SK-N-SH (cell line): Measurements from ENCODE around the gene NDUFB11.
"Not testable (repeated sequence)": the region's sequence is repeated elsewhere in the genome, so short reads cannot be mapped to it uniquely, and the experiment has no call there.

Source experiments
- CHD2 ChIP-seq: fragments of 150-350 bp; IDR thresholded peaks from 2 replicates; pipeline ENCODE4 v1.6.1; 2018; ENCODE audit warnings: low read length; ENCODE audit not compliant: partially characterized antibody
- EP300 ChIP-seq, 2 experiments: IDR thresholded peaks; 2 replicates each; pipeline versions ENCODE4 v1.4.0 to v1.6.1; 2012; ENCODE audit warnings: borderline replicate concordance in 1 of 2, low read depth in 1 of 2, low read length in 1 of 2
- EZH2phosphoT487 ChIP-seq: fragments of 200-600 bp; sonication (generic); IDR thresholded peaks from 2 replicates; pipeline ENCODE4 v1.6.1; 2017; ENCODE audit warnings: low read depth, mixed run types, mild to moderate bottlenecking, antibody characterized with exemption, moderate library complexity, borderline replicate concordance
- FOSL2 ChIP-seq: IDR thresholded peaks from 2 replicates; pipeline ENCODE4 v1.4.0; 2012; ENCODE audit warnings: low read depth, mild to moderate bottlenecking, moderate library complexity, borderline replicate concordance
- POLR2AphosphoS5 ChIP-seq: IDR thresholded peaks from 2 replicates; pipeline ENCODE4 v1.6.1; 2012; ENCODE audit warnings: low read depth, low read length
- RAD21 ChIP-seq: IDR thresholded peaks from 2 replicates; pipeline ENCODE4 v1.6.1; 2012; ENCODE audit warnings: mild to moderate bottlenecking, low read length
- RCOR1 ChIP-seq: fragments of 150-350 bp; IDR thresholded peaks from 2 replicates; pipeline ENCODE4 v1.6.1; 2017; ENCODE audit warnings: antibody characterized with exemption, low read length
- TAF1 ChIP-seq: IDR thresholded peaks from 2 replicates; pipeline ENCODE4 v1.6.1; 2012; ENCODE audit warnings: low read depth, mild to moderate bottlenecking, low read length, moderate library complexity, borderline replicate concordance
- TCF12 ChIP-seq: IDR thresholded peaks from 2 replicates; pipeline ENCODE4 v1.4.0; 2012
- TF ChIP-seq, protein P1 (sequence below): fragments of 200-600 bp; sonication (generic); IDR thresholded peaks from 2 replicates; pipeline ENCODE4 v1.6.1; 2017; ENCODE audit warnings: antibody characterized with exemption, mild to moderate bottlenecking, moderate library complexity
- TF ChIP-seq, protein P2 (sequence below): IDR thresholded peaks from 2 replicates; pipeline ENCODE4; 2012
- TF ChIP-seq, protein P3 (sequence below): IDR thresholded peaks from 2 replicates; pipeline ENCODE4 v1.4.0; 2012; ENCODE audit warnings: low read depth
- TF ChIP-seq, protein P4 (sequence below): IDR thresholded peaks from 2 replicates; pipeline ENCODE4 v1.6.1; 2012; ENCODE audit warnings: mild to moderate bottlenecking, low read depth, low read length, moderate library complexity

DNA sequence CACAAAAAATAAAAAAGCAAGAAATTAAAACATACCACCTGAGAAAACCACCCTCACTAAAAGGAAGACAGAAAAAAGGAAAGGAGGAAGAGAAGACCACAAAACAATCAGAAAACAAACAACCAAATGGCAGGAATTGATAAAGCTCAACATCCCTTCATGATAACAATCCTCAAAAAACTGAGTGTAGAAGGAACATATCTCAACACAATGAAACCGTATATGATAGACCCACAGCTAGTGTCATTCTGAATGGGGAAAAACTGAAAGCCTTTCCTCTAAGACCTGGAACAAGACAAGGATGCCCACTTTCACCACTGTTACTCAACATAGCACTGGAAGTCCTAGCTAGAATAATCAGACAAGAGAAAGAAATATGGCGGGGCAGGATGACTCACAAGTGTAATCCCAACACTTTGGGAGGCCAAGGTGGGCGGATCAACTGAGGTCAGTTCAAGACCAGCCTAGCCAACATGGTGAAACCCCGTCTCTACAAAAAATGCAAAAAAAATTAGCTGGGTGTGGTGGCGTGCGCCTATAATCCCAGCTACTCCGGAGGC, 27.9 kb downstream of the NDUFB11 start:
- TF ChIP-seq, protein P1, sequence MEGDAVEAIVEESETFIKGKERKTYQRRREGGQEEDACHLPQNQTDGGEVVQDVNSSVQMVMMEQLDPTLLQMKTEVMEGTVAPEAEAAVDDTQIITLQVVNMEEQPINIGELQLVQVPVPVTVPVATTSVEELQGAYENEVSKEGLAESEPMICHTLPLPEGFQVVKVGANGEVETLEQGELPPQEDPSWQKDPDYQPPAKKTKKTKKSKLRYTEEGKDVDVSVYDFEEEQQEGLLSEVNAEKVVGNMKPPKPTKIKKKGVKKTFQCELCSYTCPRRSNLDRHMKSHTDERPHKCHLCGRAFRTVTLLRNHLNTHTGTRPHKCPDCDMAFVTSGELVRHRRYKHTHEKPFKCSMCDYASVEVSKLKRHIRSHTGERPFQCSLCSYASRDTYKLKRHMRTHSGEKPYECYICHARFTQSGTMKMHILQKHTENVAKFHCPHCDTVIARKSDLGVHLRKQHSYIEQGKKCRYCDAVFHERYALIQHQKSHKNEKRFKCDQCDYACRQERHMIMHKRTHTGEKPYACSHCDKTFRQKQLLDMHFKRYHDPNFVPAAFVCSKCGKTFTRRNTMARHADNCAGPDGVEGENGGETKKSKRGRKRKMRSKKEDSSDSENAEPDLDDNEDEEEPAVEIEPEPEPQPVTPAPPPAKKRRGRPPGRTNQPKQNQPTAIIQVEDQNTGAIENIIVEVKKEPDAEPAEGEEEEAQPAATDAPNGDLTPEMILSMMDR = not testable (repeated sequence)
- TF ChIP-seq, protein P2, sequence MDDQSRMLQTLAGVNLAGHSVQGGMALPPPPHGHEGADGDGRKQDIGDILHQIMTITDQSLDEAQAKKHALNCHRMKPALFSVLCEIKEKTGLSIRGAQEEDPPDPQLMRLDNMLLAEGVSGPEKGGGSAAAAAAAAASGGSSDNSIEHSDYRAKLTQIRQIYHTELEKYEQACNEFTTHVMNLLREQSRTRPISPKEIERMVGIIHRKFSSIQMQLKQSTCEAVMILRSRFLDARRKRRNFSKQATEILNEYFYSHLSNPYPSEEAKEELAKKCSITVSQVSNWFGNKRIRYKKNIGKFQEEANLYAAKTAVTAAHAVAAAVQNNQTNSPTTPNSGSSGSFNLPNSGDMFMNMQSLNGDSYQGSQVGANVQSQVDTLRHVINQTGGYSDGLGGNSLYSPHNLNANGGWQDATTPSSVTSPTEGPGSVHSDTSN = not testable (repeated sequence)
- TF ChIP-seq RAD21; EZH2phosphoT487; TAF1; POLR2AphosphoS5; EP300 (IDR thresholded peaks at IDR 0.05; ENCODE audit: borderline replicate concordance in 1 of 2, low read depth in 1 of 2, low read length in 1 of 2); FOSL2; RCOR1; TCF12; CHD2: not testable (repeated sequence)
- TF ChIP-seq, protein P3, sequence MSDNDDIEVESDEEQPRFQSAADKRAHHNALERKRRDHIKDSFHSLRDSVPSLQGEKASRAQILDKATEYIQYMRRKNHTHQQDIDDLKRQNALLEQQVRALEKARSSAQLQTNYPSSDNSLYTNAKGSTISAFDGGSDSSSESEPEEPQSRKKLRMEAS = not testable (repeated sequence)
- TF ChIP-seq, protein P4, sequence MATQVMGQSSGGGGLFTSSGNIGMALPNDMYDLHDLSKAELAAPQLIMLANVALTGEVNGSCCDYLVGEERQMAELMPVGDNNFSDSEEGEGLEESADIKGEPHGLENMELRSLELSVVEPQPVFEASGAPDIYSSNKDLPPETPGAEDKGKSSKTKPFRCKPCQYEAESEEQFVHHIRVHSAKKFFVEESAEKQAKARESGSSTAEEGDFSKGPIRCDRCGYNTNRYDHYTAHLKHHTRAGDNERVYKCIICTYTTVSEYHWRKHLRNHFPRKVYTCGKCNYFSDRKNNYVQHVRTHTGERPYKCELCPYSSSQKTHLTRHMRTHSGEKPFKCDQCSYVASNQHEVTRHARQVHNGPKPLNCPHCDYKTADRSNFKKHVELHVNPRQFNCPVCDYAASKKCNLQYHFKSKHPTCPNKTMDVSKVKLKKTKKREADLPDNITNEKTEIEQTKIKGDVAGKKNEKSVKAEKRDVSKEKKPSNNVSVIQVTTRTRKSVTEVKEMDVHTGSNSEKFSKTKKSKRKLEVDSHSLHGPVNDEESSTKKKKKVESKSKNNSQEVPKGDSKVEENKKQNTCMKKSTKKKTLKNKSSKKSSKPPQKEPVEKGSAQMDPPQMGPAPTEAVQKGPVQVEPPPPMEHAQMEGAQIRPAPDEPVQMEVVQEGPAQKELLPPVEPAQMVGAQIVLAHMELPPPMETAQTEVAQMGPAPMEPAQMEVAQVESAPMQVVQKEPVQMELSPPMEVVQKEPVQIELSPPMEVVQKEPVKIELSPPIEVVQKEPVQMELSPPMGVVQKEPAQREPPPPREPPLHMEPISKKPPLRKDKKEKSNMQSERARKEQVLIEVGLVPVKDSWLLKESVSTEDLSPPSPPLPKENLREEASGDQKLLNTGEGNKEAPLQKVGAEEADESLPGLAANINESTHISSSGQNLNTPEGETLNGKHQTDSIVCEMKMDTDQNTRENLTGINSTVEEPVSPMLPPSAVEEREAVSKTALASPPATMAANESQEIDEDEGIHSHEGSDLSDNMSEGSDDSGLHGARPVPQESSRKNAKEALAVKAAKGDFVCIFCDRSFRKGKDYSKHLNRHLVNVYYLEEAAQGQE = not testable (repeated sequence)
